K562 (cell line): Measurements from ENCODE around the gene CARD9.

Experiments used
- CREB5 ChIP-seq: fragments of 250-450 bp; sonication (Bioruptor Pico); IDR thresholded peaks from 2 replicates; pipeline ENCODE4 v1.5.0; 2020; ENCODE audit warnings: mild to moderate bottlenecking
- KLF6 ChIP-seq: fragments of 250-450 bp; sonication (Bioruptor Pico); IDR thresholded peaks from 2 replicates; pipeline ENCODE4 v1.4.0; 2020; ENCODE audit warnings: mild to moderate bottlenecking, moderate library complexity, borderline replicate concordance
- MAZ ChIP-seq, 2 experiments: fragments of 450-650 bp in 1 of 2; sonication (generic) in 1 of 2; formaldehyde crosslinking; IDR thresholded peaks in 1 of 2; conservative IDR thresholded peaks in 1 of 2; 2 replicates each; pipeline versions ENCODE4 v1.4.0 to v1.5.0; 2020; ENCODE audit warnings: mild to moderate bottlenecking in 1 of 2, missing genetic modification reagents in 1 of 2
- MEF2A ChIP-seq: IDR thresholded peaks from 2 replicates; pipeline ENCODE4 v1.6.1; 2011; ENCODE audit warnings: low read depth, mild to moderate bottlenecking, low read length, moderate library complexity; ENCODE audit not compliant: control insufficient read depth
- SAFB2 ChIP-seq: fragments of 200-400 bp; formaldehyde crosslinking; IDR thresholded peaks from 2 replicates; pipeline ENCODE4 v1.6.1; 2018; ENCODE audit warnings: borderline replicate concordance, low read length, low read depth, moderate library complexity; ENCODE audit not compliant: severe bottlenecking
- STAG1 ChIP-seq: sonication (generic); formaldehyde crosslinking; IDR thresholded peaks from 2 replicates; pipeline ENCODE4 v1.5.0; 2020; ENCODE audit warnings: missing genetic modification reagents, borderline replicate concordance
- TBL1XR1 ChIP-seq, 2 experiments: IDR thresholded peaks; 2 replicates each; pipeline ENCODE4 v1.6.1; 2012; ENCODE audit warnings: improper control_type of control experiment in 2 of 2, low read length in 2 of 2, mild to moderate bottlenecking in 1 of 2
- TF ChIP-seq, protein P1 (sequence below), 3 experiments: IDR thresholded peaks in 2 of 3; conservative IDR thresholded peaks in 1 of 3; 2 replicates each; pipeline ENCODE4 v1.5.1; 2011 to 2012; ENCODE audit warnings: low read length in 3 of 3, mild to moderate bottlenecking in 3 of 3, control low read depth in 2 of 3, improper control_type of control experiment in 1 of 3, inconsistent platforms in 1 of 3, low read depth in 1 of 3, mixed read lengths in 1 of 3, moderate library complexity in 1 of 3; ENCODE audit not compliant: insufficient read depth in 2 of 3
- TF ChIP-seq, protein P2 (sequence below), 2 experiments: fragments of 450-650 bp; conservative IDR thresholded peaks; 2 replicates each; pipeline ENCODE4 v1.6.1; 2017; ENCODE audit warnings: mild to moderate bottlenecking in 2 of 2, moderate library complexity in 2 of 2

DNA sequence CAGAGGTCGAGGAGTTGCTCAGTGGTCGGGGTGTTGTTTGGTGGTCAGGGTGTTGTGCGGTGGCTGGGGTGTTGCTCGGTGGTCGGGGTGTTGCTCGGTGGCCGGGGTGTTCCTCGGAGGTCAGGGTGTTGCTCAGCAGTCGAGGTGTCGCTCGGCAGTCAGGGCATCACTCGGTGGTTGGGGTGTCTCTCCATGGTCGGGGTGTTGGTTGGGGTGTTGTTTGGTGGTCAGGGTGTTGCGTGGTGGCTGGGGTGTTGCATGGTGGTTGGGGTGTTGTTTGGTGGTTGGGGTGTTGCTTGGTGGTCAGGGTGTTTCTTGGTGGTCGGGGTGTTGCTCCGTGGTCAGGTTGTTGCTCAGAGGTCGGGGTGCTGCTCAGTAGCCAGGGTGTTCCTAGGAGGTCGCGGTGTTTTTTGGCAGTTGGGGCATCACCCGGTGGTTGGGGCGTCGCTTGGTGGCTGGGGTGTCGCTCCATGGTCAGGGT, 57.2 kb downstream of the CARD9 start:
- TF ChIP-seq, protein P1, sequence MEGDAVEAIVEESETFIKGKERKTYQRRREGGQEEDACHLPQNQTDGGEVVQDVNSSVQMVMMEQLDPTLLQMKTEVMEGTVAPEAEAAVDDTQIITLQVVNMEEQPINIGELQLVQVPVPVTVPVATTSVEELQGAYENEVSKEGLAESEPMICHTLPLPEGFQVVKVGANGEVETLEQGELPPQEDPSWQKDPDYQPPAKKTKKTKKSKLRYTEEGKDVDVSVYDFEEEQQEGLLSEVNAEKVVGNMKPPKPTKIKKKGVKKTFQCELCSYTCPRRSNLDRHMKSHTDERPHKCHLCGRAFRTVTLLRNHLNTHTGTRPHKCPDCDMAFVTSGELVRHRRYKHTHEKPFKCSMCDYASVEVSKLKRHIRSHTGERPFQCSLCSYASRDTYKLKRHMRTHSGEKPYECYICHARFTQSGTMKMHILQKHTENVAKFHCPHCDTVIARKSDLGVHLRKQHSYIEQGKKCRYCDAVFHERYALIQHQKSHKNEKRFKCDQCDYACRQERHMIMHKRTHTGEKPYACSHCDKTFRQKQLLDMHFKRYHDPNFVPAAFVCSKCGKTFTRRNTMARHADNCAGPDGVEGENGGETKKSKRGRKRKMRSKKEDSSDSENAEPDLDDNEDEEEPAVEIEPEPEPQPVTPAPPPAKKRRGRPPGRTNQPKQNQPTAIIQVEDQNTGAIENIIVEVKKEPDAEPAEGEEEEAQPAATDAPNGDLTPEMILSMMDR (IDR thresholded peaks at IDR 0.05 in 2 of 3, conservative IDR thresholded peaks at IDR 0.05 in 1 of 3; ENCODE audit: insufficient read depth in 2 of 3, low read depth in 1 of 3, low read length in 3 of 3) = no peak
- TF ChIP-seq TBL1XR1 (IDR thresholded peaks at IDR 0.05; ENCODE audit: low read length in 2 of 2) (no peak), KLF6 (CRISPR knock-in tag) (no peak), SAFB2 (no peak), CREB5 (CRISPR knock-in tag) (no peak), STAG1 (CRISPR knock-in tag) (no peak), MAZ (CRISPR knock-in tag; conservative IDR thresholded peaks at IDR 0.05 in 1 of 2, IDR thresholded peaks at IDR 0.05 in 1 of 2) (no peak), MEF2A (no peak)
- TF ChIP-seq, protein P2, sequence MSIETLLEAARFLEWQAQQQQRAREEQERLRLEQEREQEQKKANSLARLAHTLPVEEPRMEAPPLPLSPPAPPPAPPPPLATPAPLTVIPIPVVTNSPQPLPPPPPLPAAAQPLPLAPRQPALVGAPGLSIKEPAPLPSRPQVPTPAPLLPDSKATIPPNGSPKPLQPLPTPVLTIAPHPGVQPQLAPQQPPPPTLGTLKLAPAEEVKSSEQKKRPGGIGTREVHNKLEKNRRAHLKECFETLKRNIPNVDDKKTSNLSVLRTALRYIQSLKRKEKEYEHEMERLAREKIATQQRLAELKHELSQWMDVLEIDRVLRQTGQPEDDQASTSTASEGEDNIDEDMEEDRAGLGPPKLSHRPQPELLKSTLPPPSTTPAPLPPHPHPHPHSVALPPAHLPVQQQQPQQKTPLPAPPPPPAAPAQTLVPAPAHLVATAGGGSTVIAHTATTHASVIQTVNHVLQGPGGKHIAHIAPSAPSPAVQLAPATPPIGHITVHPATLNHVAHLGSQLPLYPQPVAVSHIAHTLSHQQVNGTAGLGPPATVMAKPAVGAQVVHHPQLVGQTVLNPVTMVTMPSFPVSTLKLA (conservative IDR thresholded peaks at IDR 0.05) = no peak
